GM04503 (cell line): Measurements from ENCODE around the gene ECEL1.
"Not testable (repeated sequence)": the region's sequence is repeated elsewhere in the genome, so short reads cannot be mapped to it uniquely, and the experiment has no call there.

ENCODE experiments used
- DNase-seq: peaks from one replicate; pipeline ENCODE4 v3.0.0-alpha.2; 2012; ENCODE audit warnings: low read depth

The ECEL1 gene

DNA sequence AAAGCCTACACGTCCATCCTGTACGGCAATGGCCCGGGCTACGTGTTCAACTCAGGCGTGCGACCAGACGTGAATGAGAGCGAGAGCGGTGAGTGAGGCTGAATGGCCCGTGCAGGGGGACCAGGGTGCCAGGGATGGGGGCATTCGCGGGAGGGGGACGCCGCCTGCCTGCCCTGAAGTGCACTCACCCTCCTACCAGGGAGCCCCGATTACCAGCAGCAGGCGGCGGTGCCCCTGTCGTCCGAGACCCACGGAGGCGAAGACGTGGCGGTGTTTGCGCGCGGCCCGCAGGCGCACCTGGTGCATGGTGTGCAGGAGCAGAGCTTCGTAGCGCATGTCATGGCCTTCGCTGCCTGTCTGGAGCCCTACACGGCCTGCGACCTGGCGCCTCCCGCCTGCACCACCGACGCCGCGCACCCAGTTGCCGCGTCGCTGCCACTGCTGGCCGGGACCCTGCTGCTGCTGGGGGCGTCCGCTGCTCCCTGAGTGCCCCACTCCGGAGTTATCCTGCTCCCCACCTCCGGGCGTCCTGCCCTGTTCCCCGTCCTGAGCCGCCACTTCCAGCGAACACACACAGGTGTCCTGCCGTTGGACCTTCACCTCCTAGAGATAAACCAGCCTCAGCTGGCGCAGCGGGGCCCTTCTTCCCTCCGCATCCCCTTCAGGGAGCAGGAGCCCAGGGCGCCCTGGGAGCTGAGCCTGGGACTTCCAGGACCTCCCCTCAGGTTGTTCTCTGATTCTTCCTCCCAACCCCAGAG lies 28.8 kb downstream of the ECEL1 start:
- DNase-seq, result no peak

DNA sequence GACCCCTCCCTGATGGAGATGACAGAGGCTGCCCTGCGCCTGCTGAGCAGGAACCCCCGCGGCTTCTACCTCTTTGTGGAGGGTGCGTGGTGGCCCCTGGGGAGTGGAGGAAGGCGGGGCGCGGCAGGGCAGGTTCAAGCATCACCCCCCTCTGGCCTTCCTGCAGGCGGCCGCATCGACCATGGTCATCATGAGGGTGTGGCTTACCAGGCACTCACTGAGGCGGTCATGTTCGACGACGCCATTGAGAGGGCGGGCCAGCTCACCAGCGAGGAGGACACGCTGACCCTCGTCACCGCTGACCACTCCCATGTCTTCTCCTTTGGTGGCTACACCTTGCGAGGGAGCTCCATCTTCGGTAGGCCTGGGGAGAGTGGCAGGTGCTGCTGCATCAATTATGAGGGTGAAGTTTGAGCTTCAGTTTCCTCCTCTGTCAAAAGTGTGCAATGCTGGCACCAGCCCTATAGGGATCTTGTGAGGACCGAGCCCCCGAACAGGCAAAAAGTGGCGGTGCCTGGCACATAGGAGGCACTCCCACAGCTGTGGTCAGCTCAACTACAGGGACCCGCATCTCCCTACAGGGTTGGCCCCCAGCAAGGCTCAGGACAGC lies 29.5 kb downstream of the ECEL1 start:
- DNase-seq, result no peak

DNA sequence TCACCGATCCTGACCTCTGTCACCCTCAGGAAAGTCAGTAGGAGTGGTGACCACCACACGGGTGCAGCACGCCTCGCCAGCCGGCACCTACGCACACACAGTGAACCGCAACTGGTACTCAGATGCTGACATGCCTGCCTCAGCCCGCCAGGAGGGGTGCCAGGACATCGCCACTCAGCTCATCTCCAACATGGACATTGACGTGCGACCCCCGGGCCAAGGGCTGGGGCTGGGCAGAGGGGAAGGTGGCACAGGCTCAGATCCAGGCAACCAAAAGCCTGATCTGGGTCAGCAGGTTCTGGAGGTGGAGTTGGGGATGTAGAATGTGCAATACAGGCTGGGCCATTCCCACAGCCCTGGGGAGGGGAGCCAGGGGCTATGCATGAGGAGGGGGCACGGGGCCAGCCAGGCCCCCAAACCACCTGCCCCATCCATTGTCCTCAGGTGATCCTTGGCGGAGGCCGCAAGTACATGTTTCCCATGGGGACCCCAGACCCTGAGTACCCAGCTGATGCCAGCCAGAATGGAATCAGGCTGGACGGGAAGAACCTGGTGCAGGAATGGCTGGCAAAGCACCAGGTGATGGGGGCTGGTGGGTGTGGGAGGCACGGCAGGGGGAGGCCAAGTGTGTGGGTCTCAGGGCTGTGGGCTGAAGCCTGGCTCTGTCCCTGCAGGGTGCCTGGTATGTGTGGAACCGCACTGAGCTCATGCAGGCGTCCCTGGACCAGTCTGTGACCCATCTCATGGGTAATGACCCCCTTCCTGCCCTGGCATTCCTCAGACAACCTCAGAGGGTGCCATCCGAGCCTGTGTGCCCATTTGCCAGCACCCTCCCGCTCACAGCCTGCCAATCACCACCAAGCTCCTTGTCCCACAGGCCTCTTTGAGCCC lies 30.3 kb downstream of the ECEL1 start:
- no peak for DNase-seq

DNA sequence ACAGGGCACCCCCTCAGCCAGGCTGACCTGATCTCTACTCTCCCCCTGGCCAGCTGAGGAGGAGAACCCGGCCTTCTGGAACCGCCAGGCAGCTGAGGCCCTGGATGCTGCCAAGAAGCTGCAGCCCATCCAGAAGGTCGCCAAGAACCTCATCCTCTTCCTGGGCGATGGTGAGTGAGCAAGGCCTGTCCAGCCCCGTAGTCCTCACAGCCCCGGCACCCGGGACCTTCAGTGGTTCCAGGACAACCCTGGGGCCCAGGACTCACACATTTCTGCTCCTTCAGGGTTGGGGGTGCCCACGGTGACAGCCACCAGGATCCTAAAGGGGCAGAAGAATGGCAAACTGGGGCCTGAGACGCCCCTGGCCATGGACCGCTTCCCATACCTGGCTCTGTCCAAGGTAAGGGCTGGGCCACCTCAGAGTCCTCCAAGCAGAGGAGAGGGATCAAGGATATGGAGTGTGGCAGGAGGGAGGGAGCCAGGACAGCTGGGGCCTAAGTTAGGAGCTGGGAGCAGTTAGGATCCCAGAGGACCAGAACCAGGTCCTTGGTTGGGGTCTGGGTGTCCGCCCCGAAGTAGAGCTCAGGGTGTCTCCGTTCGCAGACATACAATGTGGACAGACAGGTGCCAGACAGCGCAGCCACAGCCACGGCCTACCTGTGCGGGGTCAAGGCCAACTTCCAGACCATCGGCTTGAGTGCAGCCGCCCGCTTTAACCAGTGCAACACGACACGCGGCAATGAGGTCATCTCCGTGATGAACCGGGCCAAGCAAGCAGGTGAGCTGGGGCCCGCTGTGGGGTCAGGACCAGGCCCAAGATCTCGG lies 31.1 kb downstream of the ECEL1 start:
- DNase-seq, result no peak

DNA sequence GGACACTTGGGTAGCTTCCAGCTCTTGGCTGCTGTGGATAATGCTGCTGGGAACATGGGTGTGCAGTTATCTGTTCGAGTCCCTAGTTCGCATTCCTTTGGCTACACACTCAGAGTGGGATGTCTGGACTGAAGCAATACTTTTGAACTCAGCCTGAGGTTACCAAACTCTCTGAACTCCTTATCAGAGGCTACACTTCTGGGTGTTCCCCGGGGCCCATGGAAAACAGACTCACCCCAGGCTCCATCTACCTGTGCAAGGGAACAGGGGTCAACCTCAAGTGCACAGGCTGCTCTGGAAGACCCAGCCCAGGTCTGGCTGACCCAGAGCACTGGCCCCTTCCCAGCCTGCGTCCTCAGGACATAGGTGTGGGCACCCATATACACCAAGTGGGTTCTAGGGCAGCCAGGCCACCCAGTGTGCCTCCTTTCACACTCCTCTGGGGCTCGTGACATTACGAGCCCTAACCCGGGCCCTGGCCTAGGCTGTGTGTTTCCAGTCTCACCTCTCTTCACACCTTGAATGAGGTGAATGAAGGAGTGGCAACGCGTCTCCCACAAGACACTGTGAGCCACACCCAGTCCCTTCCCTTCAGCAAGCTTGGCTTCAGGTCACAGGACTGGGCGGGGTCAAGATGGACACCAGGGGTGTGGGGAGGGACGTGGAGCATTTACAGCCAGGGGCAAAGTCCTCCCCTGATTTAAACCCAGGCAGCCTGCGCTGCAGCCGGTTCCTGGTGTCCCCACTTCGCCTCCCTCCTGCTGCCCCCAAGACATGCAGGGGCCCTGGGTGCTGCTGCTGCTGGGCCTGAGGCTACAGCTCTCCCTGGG lies 32.0 kb downstream of the ECEL1 start, which contains the start of gene ALPI:
ALPI (plus strand) TSS at position 728 of the 830 bp plus-strand sequence; CDS start at position 775, 47 bp downstream.
- DNase-seq, result no peak

DNA sequence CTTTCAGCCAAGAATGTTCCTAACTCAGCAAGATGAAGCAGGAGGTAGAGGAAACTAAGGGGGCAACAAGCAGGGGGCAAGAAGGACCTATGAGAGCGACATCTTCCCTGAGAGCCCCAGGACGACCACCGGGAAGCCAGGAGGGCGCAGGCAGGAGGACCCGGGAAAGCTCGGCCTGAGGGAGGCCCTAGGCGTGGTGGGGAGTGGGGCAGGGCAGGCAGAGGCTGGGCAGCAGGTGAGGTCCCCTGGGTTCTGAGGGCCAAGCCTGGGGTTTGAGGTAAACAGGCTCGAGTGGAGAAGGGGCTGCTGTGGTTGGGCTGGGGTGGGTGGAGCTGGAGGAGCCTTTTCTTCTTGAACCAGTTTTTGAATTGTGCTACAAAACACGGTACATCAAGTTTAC lies 33.0 kb downstream of the ECEL1 start:
- DNase-seq, result no peak

DNA sequence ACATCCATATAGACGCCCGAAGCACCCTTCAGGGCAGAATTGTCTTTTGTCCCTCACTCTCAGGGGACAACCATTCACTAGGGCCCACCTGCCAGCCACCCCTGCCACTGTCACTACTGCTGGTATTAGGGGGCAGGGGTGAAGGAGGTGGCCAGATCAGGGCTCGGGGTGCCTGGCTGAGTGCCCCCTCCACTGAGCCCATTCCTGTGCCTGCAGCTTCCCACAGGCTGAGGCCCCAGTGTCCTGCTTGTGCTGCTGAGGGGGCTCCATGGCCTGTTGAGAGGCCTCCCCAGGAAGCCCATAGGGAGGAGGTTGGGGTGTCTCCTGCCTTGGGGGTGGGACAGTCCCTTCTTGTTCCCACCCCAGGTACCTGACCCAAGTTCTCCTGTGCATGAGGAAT lies 36.0 kb downstream of the ECEL1 start:
- not testable (repeated sequence) for DNase-seq

DNA sequence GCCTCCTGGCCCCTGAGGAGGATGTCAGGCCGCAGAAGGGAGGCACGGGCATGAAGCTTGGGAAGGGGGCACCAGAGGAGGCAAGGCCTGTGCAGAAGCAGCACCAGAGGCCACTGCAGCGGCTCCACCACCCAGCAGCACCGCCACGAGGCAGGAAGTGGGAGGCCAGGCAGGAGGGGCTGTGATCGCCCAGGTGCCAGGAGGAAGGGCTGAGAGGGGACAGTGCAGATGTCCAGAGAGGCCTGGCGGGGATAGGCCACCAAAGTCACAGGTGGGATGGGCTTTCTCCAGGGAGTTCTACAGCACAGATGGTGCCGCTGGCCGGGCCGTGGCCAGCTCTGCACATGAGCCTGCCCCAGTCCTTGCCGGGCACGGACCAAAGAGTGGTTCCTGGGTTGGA lies 37.7 kb downstream of the ECEL1 start:
- no peak for DNase-seq

DNA sequence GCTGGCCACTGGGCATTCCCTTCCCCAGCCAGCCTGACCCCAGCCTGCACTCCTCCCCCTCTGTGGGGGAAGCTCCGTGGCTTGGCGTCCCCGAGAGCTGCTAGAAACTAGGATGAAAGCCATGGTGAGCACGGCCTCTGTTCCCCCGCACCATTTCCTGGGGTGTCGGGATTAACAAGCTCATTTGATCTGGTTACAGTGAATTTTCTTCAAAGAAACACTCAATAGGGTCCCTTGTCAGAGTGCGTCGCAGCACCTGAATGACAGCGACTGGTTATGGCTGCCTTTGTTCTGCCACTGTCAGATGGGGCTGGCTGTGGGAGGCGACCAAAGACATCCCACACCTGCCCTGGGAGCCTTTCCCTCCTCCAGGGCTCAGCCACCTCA lies 39.3 kb downstream of the ECEL1 start:
- no peak for DNase-seq

- DNase-seq, result no peak
Measured at GRCh38 chr2:232447638-232448303, 39.9 kb downstream of the ECEL1 start.

DNA sequence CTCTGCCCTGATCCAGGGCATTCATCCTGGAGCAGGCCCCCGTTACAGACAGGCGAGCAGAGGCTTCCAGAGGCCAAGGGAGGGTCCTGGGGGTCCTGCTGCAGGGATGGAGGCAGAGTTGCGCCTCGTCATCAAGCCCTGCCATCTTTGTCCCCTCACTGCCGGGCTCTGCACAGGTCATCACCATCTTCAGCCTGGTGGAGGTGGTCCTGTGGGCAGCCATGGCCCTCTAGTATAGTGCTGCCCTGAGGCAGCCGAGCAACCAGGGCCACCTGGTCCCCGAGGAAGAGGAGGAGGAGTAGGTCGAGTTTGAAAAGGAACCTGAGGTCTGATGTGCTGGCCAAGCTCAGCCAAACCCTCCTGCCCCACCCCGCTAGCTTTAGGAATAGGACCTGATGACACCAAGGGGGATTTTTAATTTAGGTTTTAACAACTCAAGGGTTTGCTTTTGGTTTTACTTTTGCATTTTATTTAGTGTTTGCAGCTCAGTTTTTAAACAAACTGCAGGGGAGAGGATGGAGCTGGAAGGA lies 40.5 kb downstream of the ECEL1 start:
- no peak for DNase-seq

- not testable (repeated sequence) for DNase-seq
Measured at GRCh38 chr2:232446266-232446777, 41.3 kb downstream of the ECEL1 start.

- not testable (repeated sequence) for DNase-seq
Measured at GRCh38 chr2:232445149-232445885, 42.3 kb downstream of the ECEL1 start.

GRCh38 chr2:232444409-232445148 lies 43.1 kb downstream of the ECEL1 start:
- DNase-seq, result no peak

- DNase-seq, result not testable (repeated sequence)
Measured at GRCh38 chr2:232443669-232444408, 43.8 kb downstream of the ECEL1 start.

DNA sequence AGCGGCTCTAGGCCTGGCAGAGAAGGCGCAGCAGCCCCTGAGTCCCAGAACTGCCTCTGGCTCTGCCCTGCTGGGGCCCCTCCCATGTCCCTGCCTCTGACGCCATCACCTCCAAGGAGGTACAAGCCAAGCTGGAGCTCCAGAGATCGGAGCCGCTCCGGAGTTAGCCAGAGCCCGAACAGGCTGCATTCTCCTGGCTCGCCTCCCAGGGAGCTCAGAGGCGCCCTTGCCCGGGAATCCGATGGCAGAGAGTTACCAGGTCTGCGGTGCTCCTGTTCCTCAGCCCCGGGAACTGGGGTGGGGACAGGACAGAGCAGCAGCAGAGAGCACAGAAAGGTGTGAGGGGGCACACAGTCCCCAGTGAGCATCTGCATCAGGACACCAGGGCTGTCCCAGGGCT lies 44.6 kb downstream of the ECEL1 start:
- not testable (repeated sequence) for DNase-seq

- not testable (repeated sequence) for DNase-seq
Measured at GRCh38 chr2:232442431-232442830, 45.2 kb downstream of the ECEL1 start.

- not testable (repeated sequence) for DNase-seq
Measured at GRCh38 chr2:232441922-232442321, 45.7 kb downstream of the ECEL1 start.
